ENCODE data around the gene C20orf96. TPM values are rescaled to one million over a fixed set of nuclear protein-coding genes. Genes with fewer than 3 reads are reported as not detected.

The C20orf96 gene
- total and polyA plus RNA-seq, 2 donors (not counting 3 experiments of a cell fraction or from before 2014, with no cell fraction given), result 17.0 to 17.2 TPM

DNA sequence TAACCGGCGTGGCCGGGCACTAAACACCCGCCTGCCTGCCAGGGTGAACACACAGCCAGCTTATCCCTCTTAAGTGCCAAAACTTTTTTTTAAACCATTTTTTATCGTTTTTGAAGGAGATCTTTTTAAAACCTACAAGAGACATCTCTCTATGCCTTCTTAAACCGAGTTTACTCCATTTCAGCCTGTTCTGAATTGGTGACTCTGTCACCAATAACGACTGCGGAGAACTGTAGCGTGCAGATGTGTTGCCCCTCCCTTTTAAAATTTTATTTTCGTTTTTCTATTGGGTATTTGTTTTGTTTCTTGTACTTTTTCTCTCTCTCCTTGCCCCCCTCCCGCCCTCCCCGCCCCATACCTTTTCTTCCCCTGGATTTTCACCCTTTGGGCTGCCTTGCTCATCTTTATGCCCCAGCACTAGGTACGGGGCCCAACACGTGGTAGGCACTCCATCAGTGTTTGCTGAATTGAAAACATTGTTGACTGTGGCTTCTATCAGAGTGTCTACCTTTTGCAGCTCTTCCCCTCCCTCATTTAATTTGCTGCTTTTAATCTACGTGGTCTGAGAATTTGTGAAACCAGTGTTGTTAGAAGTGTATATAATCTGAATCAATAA, 8.3 kb upstream of the C20orf96 start:
- no TSS peak for BruUV-seq (replicated peaks)
- POLR2A ChIA-PET, result interaction anchor here (1.0 to 2.5 kb wide), 4 partner anchors 11 to 28 kb away, joined by 4 to 8 read pairs (median 6); partner anchors contain the start of gene SOX12
- H3K79me2 ChIP-seq (ENCODE audit: control insufficient read depth, insufficient read depth, low read length), result peaks cover 38% of the 10 kb centered on the region

DNA sequence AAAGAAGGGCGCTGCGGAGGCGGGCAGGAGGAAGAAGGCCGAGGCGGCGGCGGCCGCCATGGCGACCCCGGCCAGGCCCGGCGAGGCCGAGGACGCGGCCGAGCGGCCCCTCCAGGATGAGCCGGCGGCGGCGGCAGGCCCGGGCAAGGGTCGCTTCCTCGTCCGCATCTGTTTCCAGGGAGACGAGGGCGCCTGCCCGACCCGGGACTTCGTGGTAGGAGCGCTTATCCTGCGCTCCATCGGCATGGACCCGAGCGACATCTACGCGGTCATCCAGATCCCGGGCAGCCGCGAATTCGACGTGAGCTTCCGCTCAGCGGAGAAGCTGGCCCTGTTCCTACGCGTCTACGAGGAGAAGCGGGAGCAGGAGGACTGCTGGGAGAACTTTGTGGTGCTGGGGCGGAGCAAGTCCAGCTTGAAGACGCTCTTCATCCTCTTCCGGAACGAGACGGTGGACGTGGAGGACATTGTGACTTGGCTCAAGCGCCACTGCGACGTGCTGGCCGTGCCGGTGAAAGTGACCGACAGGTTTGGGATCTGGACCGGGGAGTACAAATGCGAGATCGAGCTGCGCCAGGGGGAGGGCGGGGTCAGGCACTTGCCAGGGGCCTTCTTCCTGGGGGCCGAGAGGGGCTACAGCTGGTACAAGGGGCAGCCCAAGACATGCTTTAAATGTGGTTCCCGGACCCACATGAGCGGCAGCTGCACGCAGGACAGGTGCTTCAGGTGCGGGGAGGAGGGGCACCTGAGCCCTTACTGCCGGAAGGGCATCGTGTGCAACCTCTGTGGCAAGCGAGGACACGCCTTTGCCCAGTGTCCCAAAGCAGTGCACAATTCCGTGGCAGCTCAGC, 7.6 kb upstream of the C20orf96 start:
- Histone ChIP-seq H3K79me2 (ENCODE audit: control insufficient read depth, insufficient read depth, low read length) (peaks cover 38% of the 10 kb centered on the region), H3K4me3 (replicated peaks in 1 of 3; ENCODE audit: insufficient read depth in 1 of 3, low read depth in 1 of 3, low read length in 3 of 3) (peak overlapping the region; percentile 53 to 78 (median 63)), H3K27ac (ENCODE audit: insufficient read depth, low read depth, low read length) (peak overlapping the region; percentile 83), H3K4me1 (ENCODE audit: control insufficient read depth, extremely low read depth, insufficient read depth, low read length) (peaks cover 32% of the 10 kb centered on the region), H3K27me3 (ENCODE audit: control insufficient read depth in 2 of 2, insufficient read depth in 2 of 2, low read length in 2 of 2) (no peaks in the 10 kb centered on the region), H4K20me1 (replicated peaks; ENCODE audit: control insufficient read depth, extremely low read depth, insufficient read depth, low read length) (peaks cover 5% of the 10 kb centered on the region), H3K9me1 (replicated peaks; ENCODE audit: control insufficient read depth, extremely low read depth, insufficient read depth, low read length) (no peaks in the 10 kb centered on the region), H3K9ac (replicated peaks; ENCODE audit: extremely low read depth, insufficient read depth, low read length) (peak overlapping the region; percentile 96), H3K9me3 (replicated peaks; ENCODE audit: control insufficient read depth, insufficient read depth, low read length) (no peaks in the 10 kb centered on the region), H2AFZ (ENCODE audit: low read depth, low read length) (peak overlapping the region; percentile 63), H3K4me2 (ENCODE audit: insufficient read depth, low read length) (peak overlapping the region; percentile 96), H3K36me3 (ENCODE audit: control insufficient read depth in 2 of 2, extremely low read depth in 1 of 2, insufficient read depth in 2 of 2, low read length in 2 of 2) (no peaks in the 10 kb centered on the region)
- dilution Hi-C loops (cut with MboI; ENCODE audit: extremely low pct_ligation_motif_present, low sequenced_read_pairs) (no loop called here), intact Hi-C loops (cut with micrococcal nuclease) (loop anchor here (1.0 kb wide), 4 partner anchors 8 to 32 kb away; partner anchors contain the start of gene C20orf96)
- peak; percentile 70 for DNase-seq (ENCODE audit: low read depth, low spot score)
- ChIA-PET POLR2A (interaction anchor here (1.0 to 2.5 kb wide), 4 partner anchors 12 to 29 kb away, joined by 4 to 8 read pairs (median 6); partner anchors contain the start of gene SOX12), CTCF (interaction anchor here (1.5 to 6.2 kb wide), 4 partner anchors 12 to 32 kb away, joined by 5 to 42 read pairs (median 28); partner anchors contain the start of gene SOX12)
- TF ChIP-seq POLR2AphosphoS5 (IDR thresholded peaks at IDR 0.05; ENCODE audit: insufficient read depth, low read depth, low read length), result peak; percentile 83
- TF ChIP-seq GATA2 (IDR thresholded peaks at IDR 0.05; ENCODE audit: insufficient read depth, insufficient read length, low read depth, low read length), result no peak
- no peak for TF ChIP-seq FOS (IDR thresholded peaks at IDR 0.05; ENCODE audit: borderline replicate concordance, insufficient read depth, low read length)
- no peak for TF ChIP-seq JUN (IDR thresholded peaks at IDR 0.05; ENCODE audit: borderline replicate concordance, insufficient read depth, insufficient read length, low read depth)
- no peak for TF ChIP-seq EZH2 (IDR thresholded peaks at IDR 0.05; ENCODE audit: borderline replicate concordance, low read depth, low read length, severe bottlenecking)
- TF ChIP-seq MYC (IDR thresholded peaks at IDR 0.05; ENCODE audit: low read depth, low read length), result peak; percentile 28
- TF ChIP-seq, protein P1, sequence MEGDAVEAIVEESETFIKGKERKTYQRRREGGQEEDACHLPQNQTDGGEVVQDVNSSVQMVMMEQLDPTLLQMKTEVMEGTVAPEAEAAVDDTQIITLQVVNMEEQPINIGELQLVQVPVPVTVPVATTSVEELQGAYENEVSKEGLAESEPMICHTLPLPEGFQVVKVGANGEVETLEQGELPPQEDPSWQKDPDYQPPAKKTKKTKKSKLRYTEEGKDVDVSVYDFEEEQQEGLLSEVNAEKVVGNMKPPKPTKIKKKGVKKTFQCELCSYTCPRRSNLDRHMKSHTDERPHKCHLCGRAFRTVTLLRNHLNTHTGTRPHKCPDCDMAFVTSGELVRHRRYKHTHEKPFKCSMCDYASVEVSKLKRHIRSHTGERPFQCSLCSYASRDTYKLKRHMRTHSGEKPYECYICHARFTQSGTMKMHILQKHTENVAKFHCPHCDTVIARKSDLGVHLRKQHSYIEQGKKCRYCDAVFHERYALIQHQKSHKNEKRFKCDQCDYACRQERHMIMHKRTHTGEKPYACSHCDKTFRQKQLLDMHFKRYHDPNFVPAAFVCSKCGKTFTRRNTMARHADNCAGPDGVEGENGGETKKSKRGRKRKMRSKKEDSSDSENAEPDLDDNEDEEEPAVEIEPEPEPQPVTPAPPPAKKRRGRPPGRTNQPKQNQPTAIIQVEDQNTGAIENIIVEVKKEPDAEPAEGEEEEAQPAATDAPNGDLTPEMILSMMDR (IDR thresholded peaks at IDR 0.05; ENCODE audit: extremely low read depth in 1 of 2, insufficient read depth in 1 of 2, low read depth in 1 of 2, low read length in 2 of 2), result no peak
- peak; percentile 74 for TF ChIP-seq POLR2A (IDR thresholded peaks at IDR 0.05; ENCODE audit: low read depth, low read length)
- TF ChIP-seq, protein P2, sequence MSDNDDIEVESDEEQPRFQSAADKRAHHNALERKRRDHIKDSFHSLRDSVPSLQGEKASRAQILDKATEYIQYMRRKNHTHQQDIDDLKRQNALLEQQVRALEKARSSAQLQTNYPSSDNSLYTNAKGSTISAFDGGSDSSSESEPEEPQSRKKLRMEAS (IDR thresholded peaks at IDR 0.05; ENCODE audit: insufficient read depth, insufficient read length), result no peak
- FAIRE-seq, result peak; percentile 93
- BruUV-seq (replicated peaks), result TSS peak; percentile 64

More for the DNA sequence above, 8.3 kb upstream of the C20orf96 start:
- Histone ChIP-seq H3K4me2 (ENCODE audit: insufficient read depth, low read length) (peak overlapping the region; percentile 96), H3K27me3 (ENCODE audit: control insufficient read depth in 2 of 2, insufficient read depth in 2 of 2, low read length in 2 of 2) (no peaks in the 10 kb centered on the region), H3K27ac (ENCODE audit: insufficient read depth, low read depth, low read length) (no peak overlapping the region), H3K4me1 (ENCODE audit: control insufficient read depth, extremely low read depth, insufficient read depth, low read length) (peaks cover 32% of the 10 kb centered on the region), H3K9me1 (replicated peaks; ENCODE audit: control insufficient read depth, extremely low read depth, insufficient read depth, low read length) (no peaks in the 10 kb centered on the region), H3K9ac (replicated peaks; ENCODE audit: extremely low read depth, insufficient read depth, low read length) (peak overlapping the region; percentile 96), H2AFZ (ENCODE audit: low read depth, low read length) (no peak overlapping the region), H3K9me3 (replicated peaks; ENCODE audit: control insufficient read depth, insufficient read depth, low read length) (no peaks in the 10 kb centered on the region), H4K20me1 (replicated peaks; ENCODE audit: control insufficient read depth, extremely low read depth, insufficient read depth, low read length) (peaks cover 5% of the 10 kb centered on the region), H3K4me3 (replicated peaks in 1 of 3; ENCODE audit: insufficient read depth in 1 of 3, low read depth in 1 of 3, low read length in 3 of 3) (peak overlapping the region; percentile 53 to 78 (median 63)), H3K36me3 (ENCODE audit: control insufficient read depth in 2 of 2, extremely low read depth in 1 of 2, insufficient read depth in 2 of 2, low read length in 2 of 2) (no peaks in the 10 kb centered on the region)
- TF ChIP-seq EZH2 (IDR thresholded peaks at IDR 0.05; ENCODE audit: borderline replicate concordance, low read depth, low read length, severe bottlenecking) (no peak), POLR2AphosphoS5 (IDR thresholded peaks at IDR 0.05; ENCODE audit: insufficient read depth, low read depth, low read length) (no peak)
- TF ChIP-seq, protein P2 (IDR thresholded peaks at IDR 0.05; ENCODE audit: insufficient read depth, insufficient read length), result peak; percentile 5
- FAIRE-seq (no peak), DNase-seq (ENCODE audit: low read depth, low spot score) (no peak)
- intact Hi-C loops (cut with micrococcal nuclease) (loop anchor here (1.0 kb wide), 1 partner anchor 9 kb away; the partner anchor contains the start of gene C20orf96), dilution Hi-C loops (cut with MboI; ENCODE audit: extremely low pct_ligation_motif_present, low sequenced_read_pairs) (no loop called here)
- CTCF ChIA-PET, result interaction anchor here (0.6 to 6.2 kb wide), 7 partner anchors 11 to 192 kb away, joined by 3 to 42 read pairs (median 5); partner anchors contain the start of gene SOX12
